HCT116 (cell line): ENCODE data around the gene DOLPP1. TPM values are rescaled to one million over a fixed set of nuclear protein-coding genes. Genes with fewer than 3 reads are reported as not detected.

ENCODE experiments used
- ATAC-seq: fragments of 200-7000 bp; cut with Tn5 transposase; 2 replicates; pipeline ENCODE4 v1.9.1; 2020; ENCODE audit warnings: mild to moderate bottlenecking, moderate library complexity
- BruUV-seq: library from RNA; stranded (reverse); fragments of 400-500 nt; replicated peaks from 2 replicates; lab custom pipeline; 2021; lab: Mats Ljungman, UMichigan
- CTCF ChIA-PET: fragments of 300-600 bp; sonication (Branson Sonifier 250); formaldehyde crosslinking; loops from one replicate; lab custom pipeline; 2021; ENCODE audit warnings: antibody characterized with exemption; lab: Charles Lee
- POLR2A ChIA-PET: fragments of 300-600, 350-600 bp; sonication (Branson Sonifier 250); formaldehyde crosslinking; loops from one replicate; lab custom pipeline; 2021; ENCODE audit warnings: antibody characterized with exemption; lab: Charles Lee
- RAD21 ChIA-PET, 2 experiments: fragments of 300-600 bp; sonication (Branson Sonifier 250); formaldehyde crosslinking; loops; one replicate each; lab custom pipeline; 2023; ENCODE audit warnings: low total read pairs in 2 of 2; ENCODE audit not compliant: uncharacterized antibody in 2 of 2, unreplicated experiment in 2 of 2, low non-redundant PET in 1 of 2; lab: Charles Lee
- DNase-seq: peaks from one replicate; pipeline ENCODE4 v3.0.0-alpha.2; 2010; ENCODE audit warnings: low read depth, low spot score
- H2AFZ ChIP-seq: fragments of 200-600 bp; shearing (Covaris generic), sonication (generic); 2 replicates; pipeline ENCODE4 v1.6.1; 2017; ENCODE audit warnings: low read depth, mixed run types, mixed read lengths, antibody characterized with exemption, low read length; ENCODE audit not compliant: poor library complexity, severe bottlenecking
- H3K27ac ChIP-seq: 2 replicates; pipeline ENCODE4 v1.5.1; 2012; ENCODE audit warnings: low read depth, low read length
- H3K27me3 ChIP-seq: fragments of 200-600 bp; sonication (generic); 2 replicates; pipeline ENCODE4 v1.6.1; 2016; ENCODE audit warnings: mixed run types, low read length, mixed read lengths; ENCODE audit not compliant: insufficient read depth
- H3K36me3 ChIP-seq, 2 experiments: fragments of 200-500 bp in 1 of 2; fragments of 200-600 bp in 1 of 2; sonication (Bioruptor generic) in 1 of 2; sonication (generic) in 1 of 2; 2 replicates each; pipeline versions ENCODE4 v1.5.1 to v1.6.1; 2014 to 2016; ENCODE audit warnings: low read length in 2 of 2, inconsistent platforms in 1 of 2, mixed read lengths in 1 of 2, mixed run types in 1 of 2; ENCODE audit not compliant: insufficient read depth in 2 of 2, control insufficient read depth in 1 of 2
- H3K4me1 ChIP-seq, 2 experiments: fragments of 200-600 bp in 1 of 2; sonication (generic) in 1 of 2; 2 replicates each; pipeline versions ENCODE4 v1.5.1 to v1.6.1; 2012 to 2017; ENCODE audit warnings: low read length in 2 of 2, inconsistent platforms in 1 of 2, mild to moderate bottlenecking in 1 of 2, mixed read lengths in 1 of 2, mixed run types in 1 of 2, moderate library complexity in 1 of 2; ENCODE audit not compliant: insufficient read depth in 2 of 2, control insufficient read depth in 1 of 2
- H3K4me2 ChIP-seq: fragments of 200-600 bp; sonication (generic); 2 replicates; pipeline ENCODE4 v1.6.1; 2017; ENCODE audit warnings: mixed run types, low read length, mixed read lengths
- H3K4me3 ChIP-seq, 2 experiments: fragments of 200-600 bp in 1 of 2; sonication (generic) in 1 of 2; replicated peaks in 1 of 2; 2 replicates each; pipeline ENCODE4 v1.5.1; 2011 to 2016; ENCODE audit warnings: low read length in 2 of 2, control low read depth in 1 of 2, low read depth in 1 of 2, mild to moderate bottlenecking in 1 of 2, mixed read lengths in 1 of 2, mixed run types in 1 of 2
- H3K79me2 ChIP-seq: fragments of 200-600 bp; sonication (generic); 2 replicates; pipeline ENCODE4 v1.6.1; 2017; ENCODE audit warnings: mild to moderate bottlenecking, mixed run types, low read length, moderate library complexity, mixed read lengths; ENCODE audit not compliant: insufficient read depth
- H3K9ac ChIP-seq: fragments of 200-600 bp; sonication (generic); 2 replicates; pipeline ENCODE4 v1.6.1; 2016; ENCODE audit warnings: low read length, mixed read lengths
- H3K9me2 ChIP-seq: fragments of 200-600 bp; sonication (generic), shearing (Covaris generic); 2 replicates; pipeline ENCODE4 v1.6.1; 2017; ENCODE audit warnings: mixed run types, mild to moderate bottlenecking, moderate library complexity; ENCODE audit not compliant: insufficient read depth
- H3K9me3 ChIP-seq, 2 experiments: fragments of 200-500 bp in 1 of 2; fragments of 200-600 bp in 1 of 2; sonication (Bioruptor generic) in 1 of 2; sonication (generic) in 1 of 2; 2 replicates each; pipeline ENCODE4 v1.6.1; 2014 to 2017; ENCODE audit warnings: low read length in 2 of 2, mixed read lengths in 2 of 2, inconsistent platforms in 1 of 2, low read depth in 1 of 2, mild to moderate bottlenecking in 1 of 2, mixed run types in 1 of 2, moderate library complexity in 1 of 2; ENCODE audit not compliant: control insufficient read depth in 1 of 2, insufficient read depth in 1 of 2
- H4K20me1 ChIP-seq: fragments of 200-600 bp; sonication (generic), shearing (Covaris generic); 2 replicates; pipeline ENCODE4 v1.6.1; 2017; ENCODE audit warnings: mixed run types, mild to moderate bottlenecking, moderate library complexity; ENCODE audit not compliant: insufficient read depth
- CEBPB ChIP-seq: IDR thresholded peaks from 2 replicates; pipeline ENCODE4 v1.6.1; 2012; ENCODE audit warnings: low read depth
- EGR1 ChIP-seq: IDR thresholded peaks from 2 replicates; pipeline ENCODE4 v1.6.1; 2012; ENCODE audit warnings: low read depth
- EZH2 ChIP-seq: fragments of 200-600 bp; sonication (generic); IDR thresholded peaks from 2 replicates; pipeline ENCODE4 v1.6.1; 2017; ENCODE audit warnings: antibody characterized with exemption, mixed run types
- EZH2phosphoT487 ChIP-seq: fragments of 200-600 bp; IDR thresholded peaks from 2 replicates; pipeline ENCODE4 v1.6.1; 2018; ENCODE audit warnings: antibody characterized with exemption, borderline replicate concordance
- JUND ChIP-seq: IDR thresholded peaks from 2 replicates; pipeline ENCODE4 v1.6.1; 2012
- MAX ChIP-seq: IDR thresholded peaks from 2 replicates; pipeline ENCODE4 v1.6.1; 2012
- POLR2A ChIP-seq: IDR thresholded peaks from 2 replicates; pipeline ENCODE4 v1.7.0; 2011; ENCODE audit warnings: borderline replicate concordance; ENCODE audit not compliant: insufficient read depth, insufficient read length; ENCODE audit errors: extremely low read depth
- RAD21 ChIP-seq: IDR thresholded peaks from 2 replicates; pipeline ENCODE4 v1.6.1; 2012; ENCODE audit warnings: low read depth, mild to moderate bottlenecking
- SP1 ChIP-seq: IDR thresholded peaks from 2 replicates; pipeline ENCODE4 v1.6.1; 2012; ENCODE audit warnings: low read depth
- TCF7L2 ChIP-seq: IDR thresholded peaks from 2 replicates; pipeline ENCODE4 v1.7.0; 2011; ENCODE audit warnings: borderline replicate concordance, inconsistent platforms; ENCODE audit not compliant: insufficient read depth, insufficient read length; ENCODE audit errors: extremely low read depth
- YY1 ChIP-seq: IDR thresholded peaks from 2 replicates; pipeline ENCODE4 v1.6.1; 2011; ENCODE audit warnings: low read length, low read depth, moderate library complexity, mild to moderate bottlenecking; ENCODE audit not compliant: insufficient replicate concordance; ENCODE audit errors: extremely low read depth
- ZFX ChIP-seq: fragments of 450-650 bp; IDR thresholded peaks from 2 replicates; pipeline ENCODE4 v1.6.1; 2017
- ZNF274 ChIP-seq: fragments of 200-500 bp; sonication (Bioruptor generic); IDR thresholded peaks from 2 replicates; pipeline ENCODE4 v1.6.1; 2014; ENCODE audit warnings: mild to moderate bottlenecking, low read depth, low read length, inconsistent platforms
- intact Hi-C: fragments of 100-400 bp; cut with micrococcal nuclease; formaldehyde crosslinking; loops from 2 replicates; pipeline ENCODE4 v1.10.0; 2022
- total RNA-seq: library from RNA; stranded (reverse); gene quantifications from one replicate; pipeline ENCODE4 v1.2.1, GENCODE V29; 2021; ENCODE audit not compliant: unreplicated experiment
- TF ChIP-seq, protein P1 (sequence below), 3 experiments: fragments of 200-600 bp in 1 of 3; sonication (generic) in 1 of 3; IDR thresholded peaks in 2 of 3; conservative IDR thresholded peaks in 1 of 3; 2 replicates each; pipeline ENCODE4 v1.5.1; 2012 to 2017; ENCODE audit warnings: low read depth in 2 of 3, low read length in 2 of 3, antibody characterized with exemption in 1 of 3, borderline replicate concordance in 1 of 3, control low read depth in 1 of 3, mild to moderate bottlenecking in 1 of 3, mixed read lengths in 1 of 3, mixed run types in 1 of 3, moderate library complexity in 1 of 3; ENCODE audit not compliant: insufficient read depth in 1 of 3
- TF ChIP-seq, protein P2 (sequence below): IDR thresholded peaks from 2 replicates; pipeline ENCODE4 v1.6.1; 2012

Gene DOLPP1
- total RNA-seq, 1 experiment from 2014 or later = 17.4 TPM

DNA sequence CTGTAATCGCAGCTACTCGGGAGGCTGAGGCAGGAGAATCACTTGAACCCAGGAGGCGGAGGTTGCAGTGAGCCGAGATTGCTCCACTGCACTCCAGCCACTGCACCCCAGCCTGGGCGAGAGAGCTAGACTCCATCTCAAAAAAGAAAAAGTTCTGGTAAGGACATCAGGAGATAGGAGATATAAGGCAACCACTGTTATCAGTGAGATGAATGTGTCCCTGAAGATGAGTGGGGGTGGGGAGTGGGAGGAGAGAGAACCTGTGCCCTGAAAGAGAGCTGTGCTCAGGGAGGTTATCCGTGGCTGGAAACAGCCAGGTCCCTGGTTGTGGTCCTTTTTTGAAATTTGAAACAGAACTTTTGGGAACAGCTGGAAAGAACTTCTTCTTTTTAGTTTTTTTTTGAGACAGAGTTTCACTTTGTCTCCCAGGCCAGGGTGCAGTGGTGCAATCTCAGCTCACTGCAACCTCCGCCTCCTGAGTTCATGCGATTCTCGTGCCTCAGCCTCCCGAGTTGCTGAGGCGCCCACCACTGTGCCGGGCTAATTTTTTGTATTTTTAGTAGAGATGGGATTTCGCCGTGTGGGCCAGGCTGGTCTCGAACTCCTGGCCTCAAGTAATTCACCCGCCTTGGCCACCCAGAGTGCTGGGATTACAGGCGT is 32.9 kb downstream of the DOLPP1 start:
- no peak for TF ChIP-seq POLR2A
- TF ChIP-seq, protein P1, sequence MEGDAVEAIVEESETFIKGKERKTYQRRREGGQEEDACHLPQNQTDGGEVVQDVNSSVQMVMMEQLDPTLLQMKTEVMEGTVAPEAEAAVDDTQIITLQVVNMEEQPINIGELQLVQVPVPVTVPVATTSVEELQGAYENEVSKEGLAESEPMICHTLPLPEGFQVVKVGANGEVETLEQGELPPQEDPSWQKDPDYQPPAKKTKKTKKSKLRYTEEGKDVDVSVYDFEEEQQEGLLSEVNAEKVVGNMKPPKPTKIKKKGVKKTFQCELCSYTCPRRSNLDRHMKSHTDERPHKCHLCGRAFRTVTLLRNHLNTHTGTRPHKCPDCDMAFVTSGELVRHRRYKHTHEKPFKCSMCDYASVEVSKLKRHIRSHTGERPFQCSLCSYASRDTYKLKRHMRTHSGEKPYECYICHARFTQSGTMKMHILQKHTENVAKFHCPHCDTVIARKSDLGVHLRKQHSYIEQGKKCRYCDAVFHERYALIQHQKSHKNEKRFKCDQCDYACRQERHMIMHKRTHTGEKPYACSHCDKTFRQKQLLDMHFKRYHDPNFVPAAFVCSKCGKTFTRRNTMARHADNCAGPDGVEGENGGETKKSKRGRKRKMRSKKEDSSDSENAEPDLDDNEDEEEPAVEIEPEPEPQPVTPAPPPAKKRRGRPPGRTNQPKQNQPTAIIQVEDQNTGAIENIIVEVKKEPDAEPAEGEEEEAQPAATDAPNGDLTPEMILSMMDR (IDR thresholded peaks at IDR 0.05 in 2 of 3, conservative IDR thresholded peaks at IDR 0.05 in 1 of 3; ENCODE audit: borderline replicate concordance in 1 of 3, insufficient read depth in 1 of 3, low read depth in 2 of 3, low read length in 2 of 3) = no peak
- H3K36me3 ChIP-seq = no peaks in the 10 kb centered on the region
- H3K4me3 ChIP-seq = no peak overlapping the region
- intact Hi-C loops = no loop called here
- no peaks in the 10 kb centered on the region for H3K27me3 ChIP-seq
- no peak for ATAC-seq
- H3K9me3 ChIP-seq = no peaks in the 10 kb centered on the region
- H3K79me2 ChIP-seq = peaks cover 66% of the 10 kb centered on the region
- H3K9ac ChIP-seq = no peak overlapping the region
- no peaks in the 10 kb centered on the region for H3K9me2 ChIP-seq
- peaks cover 21 to 52% of the 10 kb centered on the region in 2 experiments for H3K4me1 ChIP-seq
- no peak overlapping the region for H2AFZ ChIP-seq
- DNase-seq = no peak
- ChIA-PET POLR2A (interaction anchor here (0.6 to 1.1 kb wide), 2 partner anchors 64 to 327 kb away, joined by 3 to 4 read pairs; partner anchors contain the start of gene IER5L), RAD21 (no interaction called here), CTCF (no interaction called here)
- H4K20me1 ChIP-seq = no peaks in the 10 kb centered on the region
- BruUV-seq = no TSS peak
- no peak overlapping the region for H3K27ac ChIP-seq
- H3K4me2 ChIP-seq = no peak overlapping the region

DNA sequence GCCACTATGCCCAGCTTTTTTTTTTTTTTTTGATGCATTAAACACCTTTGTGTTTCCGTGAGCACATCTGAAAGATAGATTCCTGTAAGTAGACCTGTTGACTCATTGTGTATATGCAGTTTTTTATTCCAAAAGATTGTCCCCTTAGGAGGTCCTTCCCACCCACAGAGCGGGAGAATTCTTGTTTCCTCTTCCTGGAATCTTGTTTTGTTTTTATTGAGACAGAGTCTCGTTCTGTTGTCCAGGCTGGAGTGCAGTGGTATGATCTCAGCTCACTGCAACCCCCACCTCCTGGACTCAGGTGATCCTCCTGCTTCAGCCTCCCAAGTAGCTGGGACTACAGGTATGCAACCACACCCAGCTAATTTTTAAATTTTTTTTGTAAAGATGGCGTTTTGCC is 37.9 kb downstream of the DOLPP1 start:
- DNase-seq (no peak), ATAC-seq (no peak)
- POLR2A ChIA-PET = interaction anchor here (0.6 kb wide), 1 partner anchor 925 kb away, joined by 3 read pairs; no protein-coding TSS in a partner anchor
- Histone ChIP-seq H3K79me2 (peaks cover 67% of the 10 kb centered on the region), H3K4me3 (no peak overlapping the region), H3K27me3 (no peaks in the 10 kb centered on the region), H3K9me2 (no peaks in the 10 kb centered on the region), H3K4me1 (peaks cover 13 to 21% of the 10 kb centered on the region in 2 experiments), H3K27ac (no peak overlapping the region), H4K20me1 (no peaks in the 10 kb centered on the region), H3K4me2 (peak overlapping the region; percentile 19; the same call in 1 of the 2 replicates), H3K9me3 (no peaks in the 10 kb centered on the region), H2AFZ (no peak overlapping the region), H3K9ac (no peak overlapping the region), H3K36me3 (peaks cover 8 to 19% of the 10 kb centered on the region in 2 experiments; a peak in 2 of 4 replicates)
- TF ChIP-seq ZNF274 = no peak
- no peak for TF ChIP-seq MAX
- TF ChIP-seq CEBPB = no peak
- no peak for TF ChIP-seq TCF7L2
- no peak for TF ChIP-seq SP1
- TF ChIP-seq, protein P2, sequence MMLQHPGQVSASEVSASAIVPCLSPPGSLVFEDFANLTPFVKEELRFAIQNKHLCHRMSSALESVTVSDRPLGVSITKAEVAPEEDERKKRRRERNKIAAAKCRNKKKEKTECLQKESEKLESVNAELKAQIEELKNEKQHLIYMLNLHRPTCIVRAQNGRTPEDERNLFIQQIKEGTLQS = no peak
- no peak for TF ChIP-seq EZH2phosphoT487
- no peak for TF ChIP-seq EGR1
- TF ChIP-seq JUND = no peak
- TF ChIP-seq YY1 = no peak
- no peak for TF ChIP-seq RAD21
- TF ChIP-seq EZH2 = no peak
- no peak for TF ChIP-seq ZFX
- intact Hi-C loops = no loop called here
- BruUV-seq = no TSS peak
- CTCF ChIA-PET = interaction anchor here (2.0 kb wide), 2 partner anchors 13 to 21 kb away, joined by 6 read pairs; no protein-coding TSS in a partner anchor
- RAD21 ChIA-PET = no interaction called here
